ENCODE measurements around the gene USP19. TPM values are rescaled to one million over a fixed set of nuclear protein-coding genes. Genes with fewer than 3 reads are reported as not detected.

The USP19 gene
- total RNA-seq, 1 donor from 2014 or later = 63.9 TPM

GRCh38 chr3:49132437-49133225 lies 12.0 kb upstream of the USP19 start, which contains the start of gene LAMB2:
Gene LAMB2 (minus strand): TSS chr3:49133050. CDS start chr3:49132867, 183 bp downstream.
- peaks cover 10% of the 10 kb centered on the region for H3K4me1 ChIP-seq
- intact Hi-C loops (cut with DNase I) = no loop called here
- peak within 1 kb of the TSS; percentile 88 for H3K4me3 ChIP-seq
- H3K36me3 ChIP-seq = peaks cover 32% of the 10 kb centered on the region
- DNase-seq = peak; percentile 80
- H3K27me3 ChIP-seq = no peaks in the 10 kb centered on the region
- no peak for TF ChIP-seq CTCF (IDR thresholded peaks at IDR 0.05)
- peak within 1 kb of the TSS; percentile 88 for H3K27ac ChIP-seq
- H3K9me3 ChIP-seq = no peaks in the 10 kb centered on the region
- ATAC-seq = peak; percentile 76

GRCh38 chr3:49132073-49132436 lies 11.4 kb upstream of the USP19 start:
- intact Hi-C loops (cut with DNase I) = no loop called here

GRCh38 chr3:49131576-49131975 lies 11.0 kb upstream of the USP19 start:
- H3K36me3 ChIP-seq = peaks cover 37% of the 10 kb centered on the region
- H3K4me3 ChIP-seq = peak overlapping the region; percentile 88
- peaks cover 10% of the 10 kb centered on the region for H3K4me1 ChIP-seq
- intact Hi-C loops (cut with DNase I) = no loop called here
- H3K9me3 ChIP-seq = no peaks in the 10 kb centered on the region
- no peaks in the 10 kb centered on the region for H3K27me3 ChIP-seq
- peak overlapping the region; percentile 88 for H3K27ac ChIP-seq
- DNase-seq = no peak
- no peak for TF ChIP-seq CTCF (IDR thresholded peaks at IDR 0.05)
- ATAC-seq = no peak

More at GRCh38 chr3:49132073-49132436, 11.4 kb upstream of the USP19 start:
- no peaks in the 10 kb centered on the region for H3K9me3 ChIP-seq
- peak overlapping the region; percentile 88 for H3K27ac ChIP-seq
- peaks cover 34% of the 10 kb centered on the region for H3K36me3 ChIP-seq
- peak overlapping the region; percentile 88 for H3K4me3 ChIP-seq
- ATAC-seq (no peak), DNase-seq (no peak)
- H3K4me1 ChIP-seq = peaks cover 10% of the 10 kb centered on the region
- H3K27me3 ChIP-seq = no peaks in the 10 kb centered on the region
- no peak for TF ChIP-seq CTCF (IDR thresholded peaks at IDR 0.05)

- TF ChIP-seq CTCF (IDR thresholded peaks at IDR 0.05) = no peak
- Histone ChIP-seq H3K4me3 (no peak overlapping the region), H3K36me3 (peaks cover 40% of the 10 kb centered on the region), H3K27me3 (no peaks in the 10 kb centered on the region), H3K9me3 (no peaks in the 10 kb centered on the region), H3K4me1 (peaks cover 10% of the 10 kb centered on the region), H3K27ac (no peak overlapping the region)
- no peak for DNase-seq
- intact Hi-C loops (cut with DNase I) = no loop called here
- ATAC-seq = no peak
These were observed 10.4 kb upstream of the USP19 start for GRCh38 chr3:49131040-49131439.

GRCh38 chr3:49124991-49125670 lies 4.5 kb upstream of the USP19 start:
- peaks cover 4% of the 10 kb centered on the region for H3K4me1 ChIP-seq
- intact Hi-C loops (cut with DNase I) = no loop called here
- no peak overlapping the region for H3K4me3 ChIP-seq
- H3K36me3 ChIP-seq = peaks cover 76% of the 10 kb centered on the region
- H3K9me3 ChIP-seq = no peaks in the 10 kb centered on the region
- DNase-seq (no peak), ATAC-seq (no peak)
- no peak overlapping the region for H3K27ac ChIP-seq
- no peaks in the 10 kb centered on the region for H3K27me3 ChIP-seq
- TF ChIP-seq CTCF (IDR thresholded peaks at IDR 0.05) = no peak
